ENCODE data around the gene AP3M1. TPM values are rescaled to one million over a fixed set of nuclear protein-coding genes. Genes with fewer than 3 reads are reported as not detected.

Gene AP3M1
- total RNA-seq, 1 donor from 2014 or later, result 61.7 TPM

- ChIA-PET CTCF (interaction anchor here (1.1 to 1.6 kb wide), 2 partner anchors 9 to 27 kb away, joined by 3 to 4 read pairs; no protein-coding TSS in a partner anchor), POLR2A (interaction anchor here (0.7 to 3.8 kb wide), 9 partner anchors 9 to 35 kb away, joined by 4 to 57 read pairs (median 6); partner anchors contain the start of genes ADK and AP3M1)
- Mint-ChIP-seq H3K4me3 (peak overlapping the region; percentile 32), H3K27me3 (no peaks in the 10 kb centered on the region), H3K27ac (peak overlapping the region; percentile 46), H3K36me3 (ENCODE audit: low read depth) (peaks cover 4% of the 10 kb centered on the region), H3K9me3 (no peaks in the 10 kb centered on the region), H3K4me1 (peaks cover 62% of the 10 kb centered on the region)
- intact Hi-C loops (cut with micrococcal nuclease), result loop anchor here (10.0 kb wide), 1 partner anchor 937 kb away; the partner anchor contains the start of gene SAMD8
- ATAC-seq (ENCODE audit: low read depth), result no peak
- no peak for DNase-seq
- TF ChIP-seq CTCF (IDR thresholded peaks at IDR 0.05), result no peak
These were observed 27.6 kb upstream of the AP3M1 start for GRCh38 chr10:74178042-74178791.

GRCh38 chr10:74177140-74177677 lies 26.6 kb upstream of the AP3M1 start:
- Mint-ChIP-seq H3K36me3 (ENCODE audit: low read depth) (peaks cover 4% of the 10 kb centered on the region), H3K4me3 (peak overlapping the region; percentile 92), H3K4me1 (peaks cover 57% of the 10 kb centered on the region), H3K27me3 (no peaks in the 10 kb centered on the region), H3K9me3 (no peaks in the 10 kb centered on the region), H3K27ac (peak overlapping the region; percentile 97)
- intact Hi-C loops (cut with micrococcal nuclease), result loop anchor here (2.0 to 10.0 kb wide), 2 partner anchors 938 to 1034 kb away; partner anchors contain the start of genes SAMD8 and VDAC2
- no peak for TF ChIP-seq CTCF (IDR thresholded peaks at IDR 0.05)
- CTCF ChIA-PET, result interaction anchor here (1.3 to 1.6 kb wide), 4 partner anchors 8 to 50 kb away, joined by 3 to 6 read pairs (median 4); no protein-coding TSS in a partner anchor
- POLR2A ChIA-PET, result interaction anchor here (0.6 to 3.8 kb wide), 16 partner anchors 8 to 1033 kb away, joined by 3 to 61 read pairs (median 6); partner anchors contain the start of genes ADK, AP3M1 and VDAC2
- DNase-seq, result no peak
- ATAC-seq (ENCODE audit: low read depth), result peak; percentile 8

- no peak for TF ChIP-seq CTCF (IDR thresholded peaks at IDR 0.05)
- H3K4me3 Mint-ChIP-seq, result peak overlapping the region; percentile 92
- no peaks in the 10 kb centered on the region for H3K9me3 Mint-ChIP-seq
- no peaks in the 10 kb centered on the region for H3K27me3 Mint-ChIP-seq
- peak overlapping the region; percentile 97 for H3K27ac Mint-ChIP-seq
- CTCF ChIA-PET, result interaction anchor here (1.2 to 1.5 kb wide), 4 partner anchors 10 to 50 kb away, joined by 3 to 7 read pairs (median 4); partner anchors contain the start of genes ADK and AP3M1
- DNase-seq (peak; percentile 92), ATAC-seq (ENCODE audit: low read depth) (peak; percentile 90)
- POLR2A ChIA-PET, result interaction anchor here (0.5 to 3.8 kb wide), 22 partner anchors 10 to 1034 kb away, joined by 3 to 61 read pairs (median 4); partner anchors contain the start of genes ADK, AP3M1 and VDAC2
- intact Hi-C loops (cut with micrococcal nuclease), result loop anchor here (1.0 to 10.0 kb wide), 8 partner anchors 10 to 1034 kb away; partner anchors contain the start of genes ADK, KAT6B, SAMD8 and VDAC2
- H3K4me1 Mint-ChIP-seq, result peaks cover 55% of the 10 kb centered on the region
- peaks cover 2% of the 10 kb centered on the region for H3K36me3 Mint-ChIP-seq (ENCODE audit: low read depth)
These were observed 25.9 kb upstream of the AP3M1 start for GRCh38 chr10:74176380-74177139.

- Mint-ChIP-seq H3K9me3 (no peaks in the 10 kb centered on the region), H3K4me3 (peak overlapping the region; percentile 92), H3K36me3 (ENCODE audit: low read depth) (peaks cover 2% of the 10 kb centered on the region), H3K4me1 (peaks cover 54% of the 10 kb centered on the region), H3K27me3 (no peaks in the 10 kb centered on the region), H3K27ac (peak overlapping the region; percentile 97)
- TF ChIP-seq CTCF (IDR thresholded peaks at IDR 0.05), result no peak
- ChIA-PET POLR2A (interaction anchor here (0.5 to 3.8 kb wide), 18 partner anchors 9 to 357 kb away, joined by 3 to 61 read pairs (median 4); partner anchors contain the start of genes ADK and AP3M1), CTCF (interaction anchor here (1.2 to 1.3 kb wide), 3 partner anchors 10 to 38 kb away, joined by 3 to 7 read pairs (median 6); partner anchors contain the start of genes ADK and AP3M1)
- intact Hi-C loops (cut with micrococcal nuclease), result loop anchor here (1.0 to 10.0 kb wide), 8 partner anchors 9 to 1035 kb away; partner anchors contain the start of genes ADK, KAT6B, SAMD8 and VDAC2
- no peak for DNase-seq
- ATAC-seq (ENCODE audit: low read depth), result no peak
These were observed 25.1 kb upstream of the AP3M1 start for GRCh38 chr10:74175510-74176379.
